Stimulated activated CD8-positive, alpha-beta memory T cell treated with anti-CD3 and anti-CD28 coated beads, Interleukin-7, amount 100 ng/mL, for 24 hours (primary cell): ENCODE results near the gene PPP4R3A.
A peak's percentile ranks its signal among the peaks of the same experiment; 100 is the strongest.
"Not testable (repeated sequence)": the region's sequence is repeated elsewhere in the genome, so short reads cannot be mapped to it uniquely, and the experiment has no call there.

ENCODE experiments used
- DNase-seq: peaks from one replicate; pipeline ENCODE4 v3.0.0-alpha.2; 2020; ENCODE audit warnings: low read depth

The PPP4R3A gene

DNA sequence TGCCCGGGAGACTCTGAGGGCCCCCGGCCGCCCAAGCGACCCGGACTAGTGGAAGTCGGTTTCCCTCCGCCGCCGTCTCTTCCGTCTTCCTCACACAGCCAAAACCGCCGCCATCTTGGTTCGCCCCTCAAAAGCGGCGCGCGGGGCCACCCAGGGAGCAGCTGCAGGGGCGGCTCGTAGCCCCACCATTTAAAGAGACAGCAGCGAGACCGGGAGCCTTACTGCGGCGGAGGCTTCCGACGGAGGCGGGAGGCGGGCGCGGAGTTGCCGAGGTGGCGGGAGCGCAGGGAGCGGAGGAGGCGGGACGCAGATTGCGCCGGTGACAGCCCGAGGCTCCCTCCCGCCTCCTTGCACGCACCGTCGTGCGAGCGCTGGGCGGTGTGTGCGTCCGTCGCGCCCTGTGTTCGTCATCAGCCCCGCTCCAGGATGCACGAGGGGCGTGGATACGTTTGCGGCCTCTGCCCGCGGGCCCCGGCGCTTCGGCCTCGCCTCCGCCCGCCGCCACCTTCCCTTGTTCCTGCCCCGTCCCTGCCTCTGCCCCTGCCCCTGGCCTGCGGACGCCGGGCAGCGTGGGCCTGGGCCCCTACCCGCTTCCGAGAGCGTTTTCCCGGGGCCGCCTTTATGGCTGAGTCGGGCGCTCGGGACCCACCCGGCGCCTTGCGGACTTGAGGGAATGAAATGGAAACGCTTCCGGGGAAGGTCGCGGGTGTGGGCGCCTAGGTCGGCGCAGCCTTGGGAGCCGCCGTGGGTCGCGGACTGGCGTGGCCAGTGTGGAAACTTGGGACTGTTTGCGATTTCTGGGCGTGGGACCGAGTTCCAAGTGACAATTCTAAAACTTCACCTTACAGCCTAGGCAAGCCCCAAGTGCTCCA is at the start of gene PPP4R3A:
PPP4R3A (minus strand) TSS at position 140 of the 872 bp plus-strand sequence. CDS start 663 bp downstream, outside the sequence.
- peak; percentile 84 for DNase-seq

DNA sequence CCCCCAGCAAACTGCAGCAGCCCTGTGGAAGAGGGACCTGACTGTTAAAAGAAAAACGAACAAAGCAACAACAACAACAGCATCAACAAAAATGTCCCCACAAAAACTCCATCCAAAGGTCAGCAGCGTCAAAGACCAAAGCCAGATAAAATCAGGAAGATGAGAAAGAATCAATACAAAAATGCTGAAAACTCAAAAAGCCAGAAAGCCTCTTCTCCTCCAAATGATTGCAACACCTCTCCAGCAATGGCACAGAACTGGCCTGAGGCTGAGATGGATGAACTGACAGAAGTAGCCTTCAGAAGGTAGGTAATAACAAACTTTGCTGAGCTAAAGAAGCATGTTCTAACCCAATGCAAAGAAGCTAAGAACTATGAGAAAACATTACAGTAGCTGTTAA is 45.4 kb upstream of the PPP4R3A start:
- DNase-seq = no peak

DNA sequence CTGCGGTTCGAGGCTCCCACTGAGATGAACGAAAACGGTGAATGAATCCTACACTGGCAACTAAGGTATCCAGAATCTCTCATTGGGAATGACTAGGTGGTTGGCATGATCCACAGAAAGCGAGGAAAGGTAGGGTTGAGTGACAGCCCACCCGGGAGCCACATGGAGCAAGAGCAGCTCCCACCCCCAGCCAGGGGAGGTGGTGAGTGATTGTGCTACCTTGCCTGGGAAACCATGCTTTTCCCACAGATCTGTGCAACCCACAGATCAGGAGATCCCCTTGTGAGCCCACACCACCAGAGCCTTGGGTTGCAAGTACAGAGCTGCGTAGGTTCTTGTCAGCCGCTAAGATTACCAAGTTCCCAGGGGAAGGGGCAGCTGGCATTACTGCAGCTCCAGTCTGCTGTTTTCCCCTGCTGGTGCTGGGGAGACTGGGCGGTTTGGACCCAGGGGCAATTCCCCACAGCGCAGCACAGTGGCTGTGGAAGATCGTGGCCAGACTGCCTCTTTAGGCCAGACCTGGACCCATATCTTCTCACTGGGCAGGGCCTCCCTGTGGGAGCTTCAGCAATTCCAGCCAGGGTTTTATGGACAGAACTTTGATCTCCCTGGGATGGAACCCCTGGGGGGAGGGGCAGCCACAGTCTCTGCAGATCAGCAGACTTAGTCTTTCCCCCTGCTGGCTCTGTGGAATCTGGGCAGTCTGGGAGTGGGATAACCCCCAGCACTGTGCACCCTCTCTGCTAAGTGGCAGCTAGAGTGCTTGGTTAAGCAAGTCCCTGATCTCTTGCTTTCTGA is 44.6 kb upstream of the PPP4R3A start:
- DNase-seq = no peak

DNA sequence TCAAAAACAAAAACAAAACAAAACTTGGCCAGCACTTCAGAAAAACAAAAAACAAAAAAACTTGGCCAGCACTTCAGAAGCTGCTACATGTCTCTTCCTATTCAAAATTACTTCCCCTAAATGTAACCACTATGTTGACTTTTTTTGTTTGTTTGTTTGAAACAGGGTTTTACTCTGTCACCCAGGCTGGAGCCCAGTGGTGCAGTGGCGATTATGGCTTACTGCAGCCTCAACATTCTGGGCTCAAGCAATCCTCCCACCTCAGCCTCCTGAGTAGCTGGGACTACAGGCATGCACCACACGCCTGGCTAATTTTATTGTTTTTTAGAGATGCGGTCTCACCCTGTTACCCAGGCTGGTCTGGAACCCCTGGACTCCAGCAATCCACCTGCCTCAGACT is 38.0 kb upstream of the PPP4R3A start:
- DNase-seq = no peak

GRCh38 chr14:91545946-91546716 is 36.0 kb upstream of the PPP4R3A start:
- no peak for DNase-seq

DNA sequence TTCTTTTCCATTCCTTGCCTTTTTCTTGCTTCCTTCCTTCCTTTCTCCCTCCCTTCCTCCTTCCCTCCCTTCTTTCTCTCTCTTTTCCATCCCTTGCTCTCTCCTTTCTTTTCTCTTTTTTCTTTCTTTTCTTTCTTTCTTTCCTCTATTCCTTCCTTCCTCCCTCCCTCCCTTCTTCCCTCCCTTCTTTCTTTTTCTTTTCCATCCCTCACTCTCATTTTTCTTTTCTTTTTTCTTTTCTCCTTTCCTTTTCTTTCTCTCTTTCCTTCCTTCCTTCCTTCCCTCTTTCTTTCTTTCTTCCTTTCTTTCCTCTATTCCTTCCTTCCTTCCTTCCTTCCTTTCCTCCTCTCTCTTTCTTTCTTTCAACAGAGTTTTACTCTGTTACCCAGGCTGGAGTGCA is 35.1 kb upstream of the PPP4R3A start:
- DNase-seq = no peak

DNA sequence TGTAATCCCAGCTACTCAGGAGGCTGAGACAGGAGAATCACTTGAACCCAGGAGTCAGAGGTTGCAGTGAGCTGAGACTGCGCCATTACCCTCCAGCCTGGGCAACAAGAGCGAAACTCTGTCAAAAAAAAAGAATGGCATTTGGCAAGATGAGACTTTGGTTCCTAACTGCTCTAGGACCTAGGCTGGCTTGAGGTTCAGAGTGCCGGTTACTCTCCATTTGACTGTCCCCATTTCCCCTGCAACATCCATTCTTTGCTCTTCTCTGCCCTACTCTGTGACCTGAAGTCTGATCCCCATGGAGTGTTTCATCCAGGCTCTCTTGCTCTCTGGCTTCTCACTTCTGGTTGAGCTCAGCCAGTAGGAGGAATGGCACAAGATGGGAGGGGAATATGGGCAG is 26.2 kb upstream of the PPP4R3A start:
- DNase-seq = no peak

- DNase-seq = not testable (repeated sequence)
Measured at GRCh38 chr14:91534059-91534458, 23.9 kb upstream of the PPP4R3A start.

DNA sequence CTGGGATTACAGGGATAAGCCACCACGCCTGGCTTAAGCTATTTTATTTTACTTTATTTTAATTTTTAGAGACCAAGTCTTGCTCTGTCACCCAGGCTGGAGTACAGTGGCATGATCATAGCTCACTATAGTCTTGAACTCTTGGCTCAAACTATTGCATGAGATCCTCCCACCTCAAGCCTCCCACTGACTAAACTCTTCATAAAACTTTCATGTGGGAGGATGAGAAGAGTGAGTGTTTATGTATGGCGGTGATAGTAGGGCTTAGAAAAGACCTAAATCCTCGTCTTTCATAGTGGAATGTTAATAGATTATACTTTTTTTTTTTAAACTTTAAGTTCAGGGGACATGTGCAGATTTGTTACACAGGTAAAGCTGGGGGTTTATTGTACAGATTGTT is 23.5 kb upstream of the PPP4R3A start:
- no peak for DNase-seq

- DNase-seq = no peak
Measured at GRCh38 chr14:91523972-91524371, 13.9 kb upstream of the PPP4R3A start.

DNA sequence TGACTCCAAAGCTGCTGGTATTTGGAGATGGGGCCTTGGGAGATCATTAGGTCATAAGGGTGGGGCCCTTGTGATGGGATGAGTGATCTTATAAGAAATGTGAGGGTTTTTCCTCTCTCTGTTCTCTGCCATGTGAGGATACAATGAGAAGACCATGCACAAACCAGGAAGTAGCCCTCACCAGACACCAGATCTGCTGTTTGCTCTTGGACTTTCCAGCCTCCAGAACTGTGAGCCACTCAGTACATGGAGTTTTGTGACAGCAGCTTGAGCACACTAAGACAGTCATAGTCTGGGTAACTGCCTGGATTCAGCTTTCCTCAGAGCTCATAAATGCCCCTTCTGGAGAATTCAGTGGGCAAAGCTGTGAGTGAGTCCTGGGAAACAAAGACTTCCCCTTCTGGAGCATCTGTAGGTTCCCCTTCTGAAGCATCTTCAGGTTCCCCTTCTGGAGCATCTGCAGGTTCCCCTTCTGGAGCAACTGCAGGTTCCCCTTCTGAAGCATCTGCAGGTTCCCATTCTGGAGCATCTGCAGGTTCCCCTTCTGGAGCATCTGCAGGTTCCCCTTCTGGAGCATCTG is 11.0 kb upstream of the PPP4R3A start:
- DNase-seq = no peak

DNA sequence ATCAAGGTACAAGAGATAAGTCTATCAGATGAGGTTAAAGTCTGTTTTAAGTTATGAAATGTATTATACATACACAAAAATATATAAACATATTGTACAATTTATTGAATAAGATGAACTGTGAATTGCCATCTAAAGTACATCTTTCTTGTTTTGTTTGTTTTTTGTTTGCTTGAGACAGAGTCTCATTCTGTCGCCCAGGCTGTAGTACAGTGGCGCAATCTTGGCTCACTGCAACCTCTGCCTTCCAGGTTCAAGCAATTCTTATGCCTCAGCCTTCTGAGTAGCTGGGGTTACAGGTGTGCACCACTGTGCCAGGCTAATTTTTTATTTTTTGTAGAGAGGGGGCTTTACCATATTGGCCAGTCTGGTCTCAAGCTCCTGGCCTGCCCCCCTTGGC is 10.0 kb upstream of the PPP4R3A start:
- no peak for DNase-seq

GRCh38 chr14:91519239-91520036 is 9.3 kb upstream of the PPP4R3A start:
- no peak for DNase-seq

DNA sequence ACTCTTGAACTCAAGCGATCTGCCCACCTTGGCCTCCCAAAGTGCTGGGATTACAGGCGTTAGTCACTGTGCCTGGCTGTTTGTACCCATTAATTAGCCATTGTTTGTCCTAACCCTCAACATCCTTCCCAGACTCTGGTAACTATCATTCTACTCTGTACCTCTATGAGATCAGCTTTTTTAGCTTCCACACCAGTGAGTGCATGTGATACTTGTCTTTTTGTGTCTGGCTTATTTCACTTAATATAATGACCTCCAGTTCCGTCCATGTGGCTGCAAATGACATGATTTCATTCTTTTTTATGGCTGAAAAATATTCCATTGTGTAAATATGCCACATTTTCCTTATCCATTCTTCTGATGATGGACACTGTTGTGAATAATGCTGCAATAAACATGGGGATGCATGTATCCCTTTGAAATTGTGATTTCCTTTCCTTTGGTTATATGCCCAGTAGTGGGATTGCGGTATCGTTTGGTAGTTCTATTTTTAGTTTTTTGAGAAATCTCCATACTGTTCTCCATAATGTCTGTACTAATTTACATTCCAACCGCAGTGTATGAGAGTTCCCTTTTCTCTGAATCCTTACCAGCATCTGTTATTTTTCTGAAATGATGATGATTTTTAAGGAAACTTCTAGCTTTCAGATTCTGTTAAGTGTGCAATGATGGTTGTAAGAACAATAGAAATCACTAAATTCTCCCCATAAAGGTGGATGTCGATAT is 6.7 kb upstream of the PPP4R3A start:
- DNase-seq = no peak

DNA sequence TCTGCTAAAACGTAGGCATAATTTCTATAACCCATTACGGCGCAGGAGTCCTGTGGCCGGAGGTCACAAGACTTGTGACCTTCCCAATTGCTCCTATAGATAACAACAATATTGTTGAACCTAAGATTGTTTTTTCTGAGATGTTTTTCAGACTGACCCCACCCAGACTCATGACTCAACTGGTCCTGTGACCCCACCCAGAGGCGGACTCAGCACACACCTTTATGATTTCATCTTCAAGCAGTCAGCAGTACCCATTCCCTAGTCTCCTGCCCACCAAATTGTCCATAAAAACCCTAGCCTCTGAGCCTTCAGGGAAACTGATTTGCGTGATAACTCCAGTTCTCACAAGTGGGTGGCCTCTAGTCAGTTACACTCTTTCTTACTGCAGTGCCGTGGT is 5.9 kb upstream of the PPP4R3A start:
- DNase-seq = no peak

- no peak for DNase-seq
Measured at GRCh38 chr14:91511043-91511383, 903 bp upstream of the PPP4R3A start.

DNA sequence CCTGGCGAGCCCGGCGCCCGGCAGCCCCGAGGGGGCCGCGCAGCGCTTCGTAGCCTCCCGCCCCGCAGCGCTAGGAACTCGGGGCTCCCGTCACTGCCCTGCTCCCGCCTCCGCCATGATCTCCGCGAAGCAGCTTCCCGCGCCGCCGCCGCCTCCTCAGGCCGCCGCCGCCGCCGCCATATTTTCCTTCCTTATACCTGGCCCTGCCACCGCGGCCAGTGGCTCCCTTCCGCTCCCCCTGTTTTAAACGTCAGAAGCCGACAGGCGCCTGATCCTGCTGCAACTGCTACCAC is 286 bp downstream of the PPP4R3A start:
- no peak for DNase-seq

DNA sequence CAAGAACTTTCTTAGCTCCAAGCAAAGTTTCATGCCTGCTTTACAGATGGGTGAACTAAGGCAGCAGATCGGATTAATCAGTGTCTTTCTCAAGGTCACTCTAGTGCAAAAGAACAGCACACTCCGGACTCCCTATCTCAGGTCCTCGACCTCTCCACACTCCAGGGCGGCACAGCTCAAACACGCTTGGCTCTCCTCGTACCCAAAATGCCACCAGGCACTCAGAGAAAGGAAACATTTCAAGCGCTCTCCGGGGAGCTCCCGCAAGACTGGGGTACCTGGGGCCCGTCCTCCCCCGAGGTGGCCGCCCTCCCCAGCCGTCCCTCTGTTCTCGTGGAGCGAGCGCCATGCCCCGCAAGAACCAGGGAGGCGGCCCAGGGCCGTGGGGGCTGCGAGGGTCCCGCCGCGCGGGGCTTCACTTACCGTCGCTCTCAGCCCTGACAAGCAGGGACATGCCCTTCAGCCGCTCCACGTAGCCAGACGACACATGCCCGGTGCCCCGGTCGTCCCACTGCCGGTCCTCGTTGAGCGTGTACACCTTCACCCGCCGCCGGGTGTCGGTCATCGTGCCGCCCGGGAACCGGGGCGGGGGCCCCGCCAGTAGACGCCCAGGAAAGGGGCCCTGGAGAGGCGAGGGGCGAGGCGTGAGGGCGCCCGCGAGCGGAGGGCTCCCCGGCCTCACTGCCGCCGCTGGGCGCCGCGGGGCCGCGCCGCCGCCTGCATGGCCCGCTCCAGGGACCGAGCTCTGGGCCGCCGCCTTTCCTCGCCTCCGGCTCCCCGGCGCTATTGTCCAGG is 830 bp downstream of the PPP4R3A start:
- DNase-seq = peak; percentile 6

- no peak for DNase-seq
Measured at GRCh38 chr14:91508105-91508504, 2.0 kb downstream of the PPP4R3A start.

DNA sequence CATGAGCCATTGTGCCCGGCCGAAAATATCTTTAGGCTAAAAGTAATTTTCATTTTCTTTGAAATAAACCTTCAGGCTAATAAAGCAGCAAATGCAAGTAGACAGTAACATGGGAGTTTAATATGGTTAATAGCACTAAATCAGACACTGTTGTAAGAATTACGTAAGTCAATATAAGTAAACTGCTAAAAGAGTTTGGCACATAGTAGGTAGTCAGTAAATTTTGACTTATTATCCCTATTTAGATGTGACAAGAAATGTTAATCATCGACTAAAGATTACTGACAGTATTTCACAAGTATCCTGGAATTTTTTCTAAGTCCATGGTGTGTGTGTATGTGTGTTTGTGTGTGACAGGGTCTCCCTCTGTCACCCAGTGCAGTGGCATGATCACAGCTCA is 3.9 kb downstream of the PPP4R3A start:
- no peak for DNase-seq
